ENCODE results near the gene MEGF11.

The MEGF11 gene

GRCh38 chr15:66228807-66229735, 24.5 kb downstream of the MEGF11 start:
- Mint-ChIP-seq H3K4me1 (ENCODE audit: low read depth in 2 of 2) (no peaks in the 10 kb centered on the region), H3K4me3 (no peak overlapping the region), H3K27ac (no peak overlapping the region), H3K9me3 (no peaks in the 10 kb centered on the region), H3K27me3 (peaks cover 19 to 64% of the 10 kb centered on the region in 2 donors), H3K36me3 (ENCODE audit: insufficient read depth) (no peaks in the 10 kb centered on the region)
- ATAC-seq (replicated peaks), result no peak
- no peak for DNase-seq

- ATAC-seq (replicated peaks) (no peak), DNase-seq (no peak)
- H3K36me3 Mint-ChIP-seq (ENCODE audit: insufficient read depth), result no peaks in the 10 kb centered on the region
- no peaks in the 10 kb centered on the region for H3K9me3 Mint-ChIP-seq
- no peak overlapping the region for H3K4me3 Mint-ChIP-seq
- H3K4me1 Mint-ChIP-seq (ENCODE audit: low read depth in 2 of 2), result no peaks in the 10 kb centered on the region
- H3K27ac Mint-ChIP-seq, result no peak overlapping the region
- H3K27me3 Mint-ChIP-seq, result peaks cover 28 to 74% of the 10 kb centered on the region in 2 donors
Observed at GRCh38 chr15:66226736-66227135, 26.8 kb downstream of the MEGF11 start.

GRCh38 chr15:66225656-66226274, 27.8 kb downstream of the MEGF11 start:
- no peak for ATAC-seq (replicated peaks)
- Mint-ChIP-seq H3K4me3 (no peak overlapping the region), H3K4me1 (ENCODE audit: low read depth in 2 of 2) (peaks cover 0 to 3% of the 10 kb centered on the region in 2 donors), H3K36me3 (ENCODE audit: insufficient read depth) (no peaks in the 10 kb centered on the region), H3K9me3 (no peaks in the 10 kb centered on the region), H3K27ac (no peak overlapping the region), H3K27me3 (peaks cover 37 to 77% of the 10 kb centered on the region in 2 donors)
- no peak for DNase-seq

- Mint-ChIP-seq H3K27me3 (peaks cover 39 to 79% of the 10 kb centered on the region in 2 donors), H3K4me3 (no peak overlapping the region), H3K4me1 (ENCODE audit: low read depth in 2 of 2) (peaks cover 0 to 3% of the 10 kb centered on the region in 2 donors), H3K36me3 (ENCODE audit: insufficient read depth) (no peaks in the 10 kb centered on the region), H3K27ac (no peak overlapping the region), H3K9me3 (no peaks in the 10 kb centered on the region)
- DNase-seq (no peak), ATAC-seq (replicated peaks) (no peak)
Observed at GRCh38 chr15:66224946-66225345, 28.6 kb downstream of the MEGF11 start.

GRCh38 chr15:66222273-66223198, 31.0 kb downstream of the MEGF11 start:
- DNase-seq (no peak), ATAC-seq (replicated peaks) (no peak)
- Mint-ChIP-seq H3K4me1 (ENCODE audit: low read depth in 2 of 2) (peaks cover 0 to 5% of the 10 kb centered on the region in 2 donors), H3K9me3 (no peaks in the 10 kb centered on the region), H3K36me3 (ENCODE audit: insufficient read depth) (no peaks in the 10 kb centered on the region), H3K27me3 (peaks cover 26 to 57% of the 10 kb centered on the region in 2 donors), H3K4me3 (no peak overlapping the region), H3K27ac (no peak overlapping the region)

GRCh38 chr15:66221126-66221525, 32.4 kb downstream of the MEGF11 start:
- H3K4me3 Mint-ChIP-seq, result no peak overlapping the region
- peaks cover 0 to 5% of the 10 kb centered on the region in 2 donors for H3K4me1 Mint-ChIP-seq (ENCODE audit: low read depth in 2 of 2)
- DNase-seq (no peak), ATAC-seq (replicated peaks) (no peak)
- H3K9me3 Mint-ChIP-seq, result no peaks in the 10 kb centered on the region
- no peak overlapping the region for H3K27ac Mint-ChIP-seq
- H3K27me3 Mint-ChIP-seq, result peaks cover 26 to 54% of the 10 kb centered on the region in 2 donors
- no peaks in the 10 kb centered on the region for H3K36me3 Mint-ChIP-seq (ENCODE audit: insufficient read depth)

- H3K36me3 Mint-ChIP-seq (ENCODE audit: insufficient read depth), result no peaks in the 10 kb centered on the region
- H3K27me3 Mint-ChIP-seq, result peaks cover 26 to 50% of the 10 kb centered on the region in 2 donors
- H3K27ac Mint-ChIP-seq, result no peak overlapping the region
- no peaks in the 10 kb centered on the region for H3K9me3 Mint-ChIP-seq
- ATAC-seq (replicated peaks) (no peak), DNase-seq (no peak)
- no peak overlapping the region for H3K4me3 Mint-ChIP-seq
- peaks cover 0 to 5% of the 10 kb centered on the region in 2 donors for H3K4me1 Mint-ChIP-seq (ENCODE audit: low read depth in 2 of 2)
Observed at GRCh38 chr15:66220601-66221000, 32.9 kb downstream of the MEGF11 start.

- DNase-seq (no peak), ATAC-seq (replicated peaks) (no peak)
- no peaks in the 10 kb centered on the region for H3K36me3 Mint-ChIP-seq (ENCODE audit: insufficient read depth)
- H3K27ac Mint-ChIP-seq, result no peak overlapping the region
- no peaks in the 10 kb centered on the region for H3K9me3 Mint-ChIP-seq
- H3K27me3 Mint-ChIP-seq, result peaks cover 26 to 56% of the 10 kb centered on the region in 2 donors
- peaks cover 0 to 5% of the 10 kb centered on the region in 2 donors for H3K4me1 Mint-ChIP-seq (ENCODE audit: low read depth in 2 of 2)
- H3K4me3 Mint-ChIP-seq, result no peak overlapping the region
Observed at GRCh38 chr15:66219339-66219738, 34.2 kb downstream of the MEGF11 start.

- ATAC-seq (replicated peaks) (no peak), DNase-seq (no peak)
- Mint-ChIP-seq H3K27me3 (peaks cover 18 to 36% of the 10 kb centered on the region in 2 donors), H3K27ac (no peak overlapping the region), H3K9me3 (no peaks in the 10 kb centered on the region), H3K36me3 (ENCODE audit: insufficient read depth) (no peaks in the 10 kb centered on the region), H3K4me3 (no peak overlapping the region), H3K4me1 (ENCODE audit: low read depth in 2 of 2) (peaks cover 0 to 5% of the 10 kb centered on the region in 2 donors)
Observed at GRCh38 chr15:66216806-66217205, 36.7 kb downstream of the MEGF11 start.

- no peak overlapping the region for H3K27ac Mint-ChIP-seq
- peaks cover 0 to 2% of the 10 kb centered on the region in 2 donors for H3K4me1 Mint-ChIP-seq (ENCODE audit: low read depth in 2 of 2)
- no peak overlapping the region for H3K4me3 Mint-ChIP-seq
- H3K36me3 Mint-ChIP-seq (ENCODE audit: insufficient read depth), result no peaks in the 10 kb centered on the region
- no peaks in the 10 kb centered on the region for H3K9me3 Mint-ChIP-seq
- DNase-seq (no peak), ATAC-seq (replicated peaks) (no peak)
- peaks cover 8 to 26% of the 10 kb centered on the region in 2 donors for H3K27me3 Mint-ChIP-seq
Observed at GRCh38 chr15:66215811-66216210, 37.7 kb downstream of the MEGF11 start.

- Mint-ChIP-seq H3K4me3 (no peak overlapping the region), H3K27me3 (peaks cover 0 to 15% of the 10 kb centered on the region in 2 donors), H3K4me1 (ENCODE audit: low read depth in 2 of 2) (peaks cover 0 to 2% of the 10 kb centered on the region in 2 donors), H3K27ac (no peak overlapping the region), H3K36me3 (ENCODE audit: insufficient read depth) (no peaks in the 10 kb centered on the region), H3K9me3 (no peaks in the 10 kb centered on the region)
- ATAC-seq (replicated peaks) (no peak), DNase-seq (no peak)
Observed at GRCh38 chr15:66214246-66214645, 39.3 kb downstream of the MEGF11 start.

- no peaks in the 10 kb centered on the region for H3K9me3 Mint-ChIP-seq
- DNase-seq (no peak), ATAC-seq (replicated peaks) (no peak)
- peaks cover 0 to 15% of the 10 kb centered on the region in 2 donors for H3K27me3 Mint-ChIP-seq
- no peaks in the 10 kb centered on the region for H3K36me3 Mint-ChIP-seq (ENCODE audit: insufficient read depth)
- H3K4me1 Mint-ChIP-seq (ENCODE audit: low read depth in 2 of 2), result no peaks in the 10 kb centered on the region
- no peak overlapping the region for H3K27ac Mint-ChIP-seq
- H3K4me3 Mint-ChIP-seq, result no peak overlapping the region
Observed at GRCh38 chr15:66212563-66212921, 41.0 kb downstream of the MEGF11 start.
